IMR-90 (cell line): ENCODE results near the gene ZBTB32. TPM values are rescaled to one million over a fixed set of nuclear protein-coding genes. Genes with fewer than 3 reads are reported as not detected.

Experiments
- ATAC-seq: fragments of 200-7000 bp; cut with Tn5 transposase; 2 replicates; pipeline ENCODE4 v1.9.1; 2020; ENCODE audit warnings: low read depth, mild to moderate bottlenecking, moderate library complexity
- BruUV-seq: library from RNA; stranded (reverse); fragments of 400-500 nt; replicated peaks from 2 replicates; lab custom pipeline; 2021; lab: Mats Ljungman, UMichigan
- CTCF ChIA-PET: fragments of 300-600 bp; formaldehyde crosslinking; extraction: SDS; loops from one replicate; lab custom pipeline; 2021; ENCODE audit warnings: antibody characterized with exemption; lab: Yijun Ruan, JAX
- POLR2A ChIA-PET: fragments of 300-600 bp; sonication (Branson Sonifier 250); formaldehyde crosslinking; loops from one replicate; lab custom pipeline; 2022; ENCODE audit warnings: antibody characterized with exemption; ENCODE audit not compliant: unreplicated experiment; lab: Charles Lee
- DNase-seq: peaks from one replicate; pipeline ENCODE4 v3.0.0; 2013
- H2AFZ ChIP-seq: replicated peaks from 2 replicates; pipeline ENCODE3; 2013; ENCODE audit warnings: low read length, mild to moderate bottlenecking; ENCODE audit not compliant: poor library complexity
- H2AK5ac ChIP-seq: 2 replicates; pipeline ENCODE4 v1.6.1; 2013; ENCODE audit warnings: low read depth, low read length, inconsistent platforms
- H2AK9ac ChIP-seq: replicated peaks from 2 replicates; pipeline ENCODE3; 2013; ENCODE audit warnings: mild to moderate bottlenecking, low read depth, low read length, moderate library complexity; ENCODE audit not compliant: poor library complexity
- H2BK120ac ChIP-seq: 2 replicates; pipeline ENCODE4 v1.6.1; 2013; ENCODE audit warnings: low read depth, low read length, inconsistent platforms
- H2BK15ac ChIP-seq: 3 replicates; pipeline ENCODE4 v1.6.1; 2013; ENCODE audit warnings: low read depth, low read length, inconsistent platforms
- H2BK20ac ChIP-seq: 2 replicates; pipeline ENCODE4 v1.6.1; 2013; ENCODE audit warnings: low read depth, mild to moderate bottlenecking, inconsistent platforms, low read length, moderate library complexity
- H2BK5ac ChIP-seq: 2 replicates; pipeline ENCODE4 v1.6.1; 2013; ENCODE audit warnings: mild to moderate bottlenecking, low read depth, low read length, inconsistent platforms; ENCODE audit not compliant: poor library complexity, severe bottlenecking
- H3K14ac ChIP-seq: replicated peaks from 2 replicates; pipeline ENCODE4 v1.6.1; 2013; ENCODE audit warnings: low read depth, low read length, inconsistent platforms
- H3K18ac ChIP-seq: 2 replicates; pipeline ENCODE4 v1.6.1; 2013; ENCODE audit warnings: low read depth, low read length, control low read depth
- H3K23ac ChIP-seq: 2 replicates; pipeline ENCODE4 v1.6.1; 2013; ENCODE audit warnings: low read depth, low read length, inconsistent platforms
- H3K27ac ChIP-seq: 2 replicates; pipeline ENCODE4 v1.5.1; 2013; ENCODE audit warnings: mild to moderate bottlenecking, control low read depth, low read length; ENCODE audit not compliant: insufficient read depth
- H3K27me3 ChIP-seq: 2 replicates; pipeline ENCODE4 v1.6.1; 2013; ENCODE audit warnings: low read length; ENCODE audit not compliant: control insufficient read depth, insufficient read depth
- H3K36me3 ChIP-seq: 2 replicates; pipeline ENCODE4 v1.6.1; 2013; ENCODE audit warnings: low read length, mixed read lengths; ENCODE audit not compliant: control insufficient read depth, insufficient read depth
- H3K4ac ChIP-seq: 2 replicates; pipeline ENCODE4 v1.6.1; 2013; ENCODE audit warnings: low read depth, low read length, inconsistent platforms
- H3K4me1 ChIP-seq: 2 replicates; pipeline ENCODE4 v1.6.1; 2013; ENCODE audit warnings: low read length, mixed read lengths; ENCODE audit not compliant: control insufficient read depth, insufficient read depth
- H3K4me2 ChIP-seq: 2 replicates; pipeline ENCODE4 v1.6.1; 2013; ENCODE audit warnings: low read depth, mild to moderate bottlenecking, control low read depth, low read length, moderate library complexity
- H3K4me3 ChIP-seq: 2 replicates; pipeline ENCODE4 v1.5.1; 2013; ENCODE audit warnings: low read depth, mild to moderate bottlenecking, control low read depth, low read length, moderate library complexity; ENCODE audit not compliant: insufficient read depth
- H3K56ac ChIP-seq: 2 replicates; pipeline ENCODE4 v1.6.1; 2013; ENCODE audit warnings: low read length, inconsistent platforms; ENCODE audit not compliant: insufficient read depth; ENCODE audit errors: extremely low read depth
- H3K79me1 ChIP-seq, 2 experiments: 2 replicates each; pipeline ENCODE4 v1.6.1; 2013; ENCODE audit warnings: low read length in 2 of 2, inconsistent platforms in 1 of 2, low read depth in 1 of 2
- H3K9ac ChIP-seq: 2 replicates; pipeline ENCODE4 v1.6.1; 2013; ENCODE audit warnings: low read depth, low read length, control low read depth
- H3K9me1 ChIP-seq: 2 replicates; pipeline ENCODE4 v1.6.1; 2013; ENCODE audit warnings: low read length, inconsistent platforms; ENCODE audit not compliant: insufficient read depth
- H3K9me3 ChIP-seq: 2 replicates; pipeline ENCODE4 v1.6.1; 2013; ENCODE audit warnings: low read length; ENCODE audit not compliant: control insufficient read depth, insufficient read depth
- H4K20me1 ChIP-seq: 2 replicates; pipeline ENCODE4 v1.6.1; 2013; ENCODE audit warnings: low read length, inconsistent platforms; ENCODE audit not compliant: insufficient read depth
- H4K5ac ChIP-seq: 2 replicates; pipeline ENCODE4 v1.6.1; 2013; ENCODE audit warnings: mild to moderate bottlenecking, low read depth, low read length, control low read depth
- H4K8ac ChIP-seq, 2 experiments: 2 replicates each; pipeline ENCODE4 v1.6.1; 2013; ENCODE audit warnings: low read depth in 2 of 2, low read length in 2 of 2, control low read depth in 1 of 2, inconsistent platforms in 1 of 2
- H4K91ac ChIP-seq: 2 replicates; pipeline ENCODE4 v1.6.1; 2013; ENCODE audit warnings: low read depth, low read length, inconsistent platforms; ENCODE audit not compliant: insufficient read depth
- BHLHE40 ChIP-seq: fragments of 150-350 bp; IDR thresholded peaks from 2 replicates; pipeline ENCODE4 v1.6.1; 2016; ENCODE audit warnings: mild to moderate bottlenecking, low read depth, low read length
- CEBPB ChIP-seq: IDR thresholded peaks from 2 replicates; pipeline ENCODE4 v1.6.1; 2012; ENCODE audit warnings: low read depth, low read length, improper control_type of control experiment
- CHD1 ChIP-seq: IDR thresholded peaks from 2 replicates; pipeline ENCODE4 v1.6.1; 2012; ENCODE audit warnings: low read depth, low read length, improper control_type of control experiment
- CTCF ChIP-seq: conservative IDR thresholded peaks from 2 replicates; pipeline ENCODE4 v1.5.1; 2012; ENCODE audit warnings: mild to moderate bottlenecking, low read depth, low read length, improper control_type of control experiment
- FOS ChIP-seq: fragments of 150-350 bp; IDR thresholded peaks from 2 replicates; pipeline ENCODE4 v1.6.1; 2016; ENCODE audit warnings: low read depth, low read length
- MAFK ChIP-seq: IDR thresholded peaks from 2 replicates; pipeline ENCODE4 v1.6.1; 2012; ENCODE audit warnings: low read depth, low read length, improper control_type of control experiment
- MAZ ChIP-seq: IDR thresholded peaks from 2 replicates; pipeline ENCODE4 v1.6.1; 2012; ENCODE audit warnings: low read depth, mild to moderate bottlenecking, low read length, improper control_type of control experiment, moderate library complexity, borderline replicate concordance
- MXI1 ChIP-seq: IDR thresholded peaks from 2 replicates; pipeline ENCODE4 v1.6.1; 2012; ENCODE audit warnings: low read depth, mild to moderate bottlenecking, low read length, moderate library complexity, borderline replicate concordance
- NFE2L2 ChIP-seq: fragments of 150-350 bp; IDR thresholded peaks from 2 replicates; pipeline ENCODE4 v1.6.1; 2016; ENCODE audit warnings: low read depth, mild to moderate bottlenecking, low read length
- POLR2A ChIP-seq: IDR thresholded peaks from 2 replicates; pipeline ENCODE4 v1.6.1; 2012; ENCODE audit warnings: mild to moderate bottlenecking, low read depth, low read length
- RAD21 ChIP-seq: IDR thresholded peaks from 2 replicates; pipeline ENCODE4 v1.6.1; 2012; ENCODE audit warnings: low read length, improper control_type of control experiment
- RCOR1 ChIP-seq: IDR thresholded peaks from 2 replicates; pipeline ENCODE4 v1.6.1; 2012; ENCODE audit warnings: mild to moderate bottlenecking, low read length, improper control_type of control experiment; ENCODE audit not compliant: insufficient replicate concordance
- RFX5 ChIP-seq: IDR thresholded peaks from 2 replicates; pipeline ENCODE4 v1.8.0; 2012; ENCODE audit warnings: low read depth, mild to moderate bottlenecking, low read length, moderate library complexity
- SMC3 ChIP-seq: fragments of 150-350 bp; IDR thresholded peaks from 2 replicates; pipeline ENCODE4 v1.6.1; 2016; ENCODE audit warnings: low read depth, mild to moderate bottlenecking, antibody characterized with exemption, low read length, moderate library complexity
- WGBS, 2 experiments: methylation state at CpG; one replicate each; pipeline versions ENCODE4 v1.1.5 to v1.1.7; 2013; ENCODE audit warnings: missing lambda C conversion rate in 2 of 2; ENCODE audit not compliant: insufficient read length in 1 of 2; ENCODE audit errors: extremely low coverage in 2 of 2; 5-methylcytosine and 5-hydroxymethylcytosine counted together
- dilution Hi-C: fragments of 300-500 bp; cut with HindIII; formaldehyde crosslinking; loops from one replicate; pipeline ENCODE4 v1.14.3; 2018; ENCODE audit warnings: low sequenced_read_pairs; ENCODE audit not compliant: unreplicated experiment
- in situ Hi-C: fragments of 300-500 bp; cut with MboI; formaldehyde crosslinking; loops from 3 replicates; pipeline ENCODE4 v1.14.3; 2019; ENCODE audit warnings: low sequenced_read_pairs, inconsistent platforms, mixed read lengths
- intact Hi-C: fragments of 100-400 bp; cut with micrococcal nuclease; formaldehyde crosslinking; loops from 2 replicates; pipeline ENCODE4 v1.10.0; 2022
- polyA plus RNA-seq, 3 experiments: library from polyadenylated mRNA; depleted of rRNA; stranded (reverse); fragments of >200 nt; gene quantifications; 2 replicates each; pipeline ENCODE4 v1.2.3, GENCODE V29; 2012; ENCODE audit warnings: low replicate concordance in 1 of 3
- total RNA-seq: library from RNA; depleted of rRNA; stranded (reverse); fragments of >200 nt; gene quantifications from 2 replicates; pipeline ENCODE4 v1.2.3, GENCODE V29; 2012
- TF ChIP-seq, protein P1 (sequence below): fragments of 150-350 bp; IDR thresholded peaks from 2 replicates; pipeline ENCODE4 v1.6.1; 2016; ENCODE audit warnings: low read depth, mild to moderate bottlenecking, low read length, moderate library complexity, borderline replicate concordance
- TF ChIP-seq, protein P2 (sequence below): fragments of 150-350 bp; IDR thresholded peaks from 2 replicates; pipeline ENCODE4 v1.6.1; 2017; ENCODE audit warnings: mild to moderate bottlenecking, antibody characterized with exemption, low read length, low read depth

ZBTB32 gene
- total and polyA plus RNA-seq, 2 of the 4 experiments (the other 2 are of a cell fraction): not detected

DNA sequence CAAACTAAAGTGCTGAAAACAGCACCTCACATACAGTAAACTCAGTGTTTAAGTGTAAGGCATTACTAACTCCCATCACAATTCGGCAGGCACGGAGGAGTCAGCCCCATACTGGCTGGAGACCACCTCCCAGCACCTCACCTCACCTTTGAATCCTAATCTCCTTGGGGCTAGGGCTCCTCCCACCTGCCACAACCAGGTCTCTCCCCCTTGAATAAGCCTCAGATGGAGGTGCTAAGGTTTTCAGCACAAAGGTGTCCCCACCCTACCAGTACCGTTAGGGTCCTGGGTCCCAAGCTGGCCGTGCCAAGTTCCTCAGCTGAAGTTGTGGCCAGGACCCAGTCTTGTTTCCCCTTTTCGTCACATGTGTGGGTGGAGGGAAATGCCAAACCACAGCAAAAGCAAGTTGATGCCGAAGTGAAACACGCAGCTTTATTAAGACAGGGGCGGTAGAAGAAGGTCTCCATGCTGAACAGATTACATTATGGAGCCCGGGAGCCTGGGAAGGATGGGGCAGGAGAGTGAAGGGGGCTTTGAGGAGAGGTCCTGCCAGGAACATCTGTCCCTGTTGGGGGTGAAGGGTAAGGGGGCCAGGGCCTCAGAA is 37.9 kb downstream of the ZBTB32 start, which contains the start of gene IGFLR1:
Gene IGFLR1, minus strand, starts transcription at position 332 of the 604 bp plus-strand sequence. CDS start 1,272 bp downstream, outside the sequence.
- no peak within 1 kb of the TSS for H2AK5ac ChIP-seq
- intact Hi-C loops (no loop called here), in situ Hi-C loops (no loop called here), dilution Hi-C loops (no loop called here)
- H2BK120ac ChIP-seq: no peak within 1 kb of the TSS
- H2BK20ac ChIP-seq: no peak within 1 kb of the TSS
- no peak within 1 kb of the TSS for H3K14ac ChIP-seq
- 0 out of 2 replicates have a peak, but pooled peaks cover 3% of the 10 kb centered on the region for H3K4me1 ChIP-seq
- no peak within 1 kb of the TSS for H4K91ac ChIP-seq
- no peak within 1 kb of the TSS for H3K23ac ChIP-seq
- H4K8ac ChIP-seq: peak within 1 kb of the TSS in 1 of 2 experiments; percentile 86; a peak in 1 of 4 replicates
- H2AK9ac ChIP-seq: no peak within 1 kb of the TSS
- CTCF ChIA-PET: no interaction called here
- no peak within 1 kb of the TSS for H3K56ac ChIP-seq
- TF ChIP-seq SMC3 (no peak), FOS (no peak), MXI1 (no peak), CEBPB (no peak), RAD21 (no peak), BHLHE40 (no peak), MAZ (no peak), MAFK (no peak), RCOR1 (no peak), POLR2A (no peak), CHD1 (no peak), NFE2L2 (no peak), CTCF (no peak), RFX5 (no peak)
- TF ChIP-seq, protein P1, sequence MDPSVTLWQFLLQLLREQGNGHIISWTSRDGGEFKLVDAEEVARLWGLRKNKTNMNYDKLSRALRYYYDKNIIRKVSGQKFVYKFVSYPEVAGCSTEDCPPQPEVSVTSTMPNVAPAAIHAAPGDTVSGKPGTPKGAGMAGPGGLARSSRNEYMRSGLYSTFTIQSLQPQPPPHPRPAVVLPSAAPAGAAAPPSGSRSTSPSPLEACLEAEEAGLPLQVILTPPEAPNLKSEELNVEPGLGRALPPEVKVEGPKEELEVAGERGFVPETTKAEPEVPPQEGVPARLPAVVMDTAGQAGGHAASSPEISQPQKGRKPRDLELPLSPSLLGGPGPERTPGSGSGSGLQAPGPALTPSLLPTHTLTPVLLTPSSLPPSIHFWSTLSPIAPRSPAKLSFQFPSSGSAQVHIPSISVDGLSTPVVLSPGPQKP: no peak
- TF ChIP-seq, protein P2, sequence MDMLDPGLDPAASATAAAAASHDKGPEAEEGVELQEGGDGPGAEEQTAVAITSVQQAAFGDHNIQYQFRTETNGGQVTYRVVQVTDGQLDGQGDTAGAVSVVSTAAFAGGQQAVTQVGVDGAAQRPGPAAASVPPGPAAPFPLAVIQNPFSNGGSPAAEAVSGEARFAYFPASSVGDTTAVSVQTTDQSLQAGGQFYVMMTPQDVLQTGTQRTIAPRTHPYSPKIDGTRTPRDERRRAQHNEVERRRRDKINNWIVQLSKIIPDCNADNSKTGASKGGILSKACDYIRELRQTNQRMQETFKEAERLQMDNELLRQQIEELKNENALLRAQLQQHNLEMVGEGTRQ: no peak
- H2AFZ ChIP-seq: no peak within 1 kb of the TSS
- H3K4me2 ChIP-seq: no peak within 1 kb of the TSS; the same call in 1 of the 2 replicates
- no TSS peak for BruUV-seq
- no peaks in the 10 kb centered on the region for H3K9me3 ChIP-seq
- no peaks in the 10 kb centered on the region for H3K27me3 ChIP-seq
- POLR2A ChIA-PET: no interaction called here
- H4K20me1 ChIP-seq: no peaks in the 10 kb centered on the region; the same call in 1 of the 2 replicates
- H3K4me3 ChIP-seq: no peak within 1 kb of the TSS
- WGBS, 2 experiments: 89% methylated on average over 4 of the region's 9 CpGs; no CpG with 5 or more reads in 1 of the 2 experiments
- DNase-seq (no peak), ATAC-seq (no peak)
- H4K5ac ChIP-seq: no peak within 1 kb of the TSS
- no peak within 1 kb of the TSS for H3K4ac ChIP-seq
- no peak within 1 kb of the TSS for H2BK5ac ChIP-seq
- peaks cover 5% of the 10 kb centered on the region; the same call in 1 of the 2 replicates for H3K9me1 ChIP-seq
- peaks cover 17% of the 10 kb centered on the region for H3K36me3 ChIP-seq
- H3K27ac ChIP-seq: no peak within 1 kb of the TSS
- H2BK15ac ChIP-seq: no peak within 1 kb of the TSS
- H3K9ac ChIP-seq: no peak within 1 kb of the TSS
- H3K79me1 ChIP-seq: peaks cover 0 to 26% of the 10 kb centered on the region in 2 experiments; a peak in 2 of 4 replicates
- H3K18ac ChIP-seq: no peak within 1 kb of the TSS
